ENCODE results near the gene BTBD9. TPM values are rescaled to one million over a fixed set of nuclear protein-coding genes. Genes with fewer than 3 reads are reported as not detected.

Gene BTBD9
- total and polyA plus RNA-seq, 2 experiments from 2014 or later: 13.0 to 17.0 TPM

- Histone ChIP-seq H3K4me2 (no peak overlapping the region), H3K9me3 (ENCODE audit: low read depth) (no peaks in the 10 kb centered on the region), H3K9me2 (replicated peaks; ENCODE audit: insufficient read depth) (no peaks in the 10 kb centered on the region), H3K4me1 (ENCODE audit: insufficient read depth) (peaks cover 7% of the 10 kb centered on the region), H3K4me3 (no peak overlapping the region), H4K20me1 (ENCODE audit: insufficient read depth, poor library complexity, severe bottlenecking) (no peaks in the 10 kb centered on the region), H3K27me3 (no peaks in the 10 kb centered on the region), H3K27ac (no peak overlapping the region), H3K36me3 (replicated peaks; ENCODE audit: insufficient read depth, low read depth) (no peaks in the 10 kb centered on the region), H3K79me2 (peaks cover 13% of the 10 kb centered on the region), H2AFZ (no peak overlapping the region)
- 79% methylated on average over 1 of the region's 1 CpG for WGBS (ENCODE audit: low lambda C conversion rate, missing lambda C conversion rate)
- DNase-seq (ENCODE audit: low spot score): no peak
- TF ChIP-seq EZH2 (IDR thresholded peaks at IDR 0.05; ENCODE audit: borderline replicate concordance) (no peak), CTCF (IDR thresholded peaks at IDR 0.05; ENCODE audit: poor library complexity) (no peak), EZH2phosphoT487 (IDR thresholded peaks at IDR 0.05; ENCODE audit: low read depth, severe bottlenecking, unreplicated experiment) (no peak)
Observed at GRCh38 chr6:38644951-38645350, 5.2 kb upstream of the BTBD9 start.

- H3K9me3 ChIP-seq (ENCODE audit: low read depth): no peaks in the 10 kb centered on the region
- WGBS (ENCODE audit: low lambda C conversion rate, missing lambda C conversion rate): 27% methylated on average over 32 of the region's 32 CpGs
- no peaks in the 10 kb centered on the region for H3K27me3 ChIP-seq
- no peaks in the 10 kb centered on the region for H3K36me3 ChIP-seq (replicated peaks; ENCODE audit: insufficient read depth, low read depth)
- peaks cover 11% of the 10 kb centered on the region for H3K4me1 ChIP-seq (ENCODE audit: insufficient read depth)
- peak overlapping the region; percentile 98 for H2AFZ ChIP-seq
- peaks cover 45% of the 10 kb centered on the region for H3K79me2 ChIP-seq
- H3K4me3 ChIP-seq: peak overlapping the region; percentile 94
- no peak for TF ChIP-seq EZH2 (IDR thresholded peaks at IDR 0.05; ENCODE audit: borderline replicate concordance)
- no peak for TF ChIP-seq CTCF (IDR thresholded peaks at IDR 0.05; ENCODE audit: poor library complexity)
- no peak for TF ChIP-seq EZH2phosphoT487 (IDR thresholded peaks at IDR 0.05; ENCODE audit: low read depth, severe bottlenecking, unreplicated experiment)
- no peaks in the 10 kb centered on the region for H4K20me1 ChIP-seq (ENCODE audit: insufficient read depth, poor library complexity, severe bottlenecking)
- peak overlapping the region; percentile 88 for H3K4me2 ChIP-seq
- H3K27ac ChIP-seq: peak overlapping the region; percentile 98
- DNase-seq (ENCODE audit: low spot score): peak; percentile 8
- H3K9me2 ChIP-seq (replicated peaks; ENCODE audit: insufficient read depth): no peaks in the 10 kb centered on the region
Observed at GRCh38 chr6:38640216-38640909, 634 bp upstream of the BTBD9 start.

- Histone ChIP-seq H4K20me1 (ENCODE audit: insufficient read depth, poor library complexity, severe bottlenecking) (no peaks in the 10 kb centered on the region), H3K79me2 (peaks cover 56% of the 10 kb centered on the region), H3K9me3 (ENCODE audit: low read depth) (no peaks in the 10 kb centered on the region), H3K9me2 (replicated peaks; ENCODE audit: insufficient read depth) (no peaks in the 10 kb centered on the region), H3K27me3 (no peaks in the 10 kb centered on the region), H3K27ac (peak overlapping the region; percentile 98), H3K4me2 (peak overlapping the region; percentile 80), H3K4me1 (ENCODE audit: insufficient read depth) (peaks cover 11% of the 10 kb centered on the region), H3K36me3 (replicated peaks; ENCODE audit: insufficient read depth, low read depth) (no peaks in the 10 kb centered on the region), H3K4me3 (peak overlapping the region; percentile 94), H2AFZ (peak overlapping the region; percentile 98)
- DNase-seq (ENCODE audit: low spot score): peak; percentile 77
- 7% methylated on average over 15 of the region's 15 CpGs for WGBS (ENCODE audit: low lambda C conversion rate, missing lambda C conversion rate)
- TF ChIP-seq CTCF (IDR thresholded peaks at IDR 0.05; ENCODE audit: poor library complexity) (no peak), EZH2phosphoT487 (IDR thresholded peaks at IDR 0.05; ENCODE audit: low read depth, severe bottlenecking, unreplicated experiment) (no peak), EZH2 (IDR thresholded peaks at IDR 0.05; ENCODE audit: borderline replicate concordance) (no peak)
Observed at GRCh38 chr6:38638941-38639497, 710 bp downstream of the BTBD9 start.

Measured in hepatocyte (in vitro differentiated cells).